22Rv1 (cell line): Measurements from ENCODE around the gene SLC25A13.

ENCODE experiments used
- CTCF ChIP-seq: fragments of 450-650 bp; IDR thresholded peaks from 2 replicates; pipeline ENCODE4 v1.5.1; 2017; ENCODE audit warnings: mild to moderate bottlenecking
- ZFX ChIP-seq: fragments of 450-650 bp; IDR thresholded peaks from 2 replicates; pipeline ENCODE4 v1.6.1; 2017; ENCODE audit warnings: antibody characterized with exemption, borderline replicate concordance

DNA sequence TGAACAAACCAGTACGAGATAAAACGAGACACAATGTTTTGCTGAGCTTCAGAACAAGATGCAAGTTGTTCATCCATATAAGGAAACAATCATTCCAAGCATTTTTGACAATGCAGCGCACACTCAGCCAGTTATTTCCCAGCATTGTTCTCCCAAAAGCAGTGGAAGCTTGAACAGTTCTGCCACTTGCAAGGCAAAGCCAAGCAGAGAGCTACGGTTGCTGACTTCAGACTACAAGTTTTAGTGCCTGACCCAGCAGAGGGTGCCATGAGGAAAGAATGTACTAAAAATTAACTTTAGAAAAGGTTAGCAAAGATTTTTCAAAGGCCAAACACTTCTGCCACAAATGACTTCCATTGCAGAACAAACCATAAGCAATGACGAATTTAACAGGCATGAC is 152.5 kb downstream of the SLC25A13 start:
- TF ChIP-seq CTCF = no peak
- TF ChIP-seq ZFX = no peak
